HFFc6 (cell line): ENCODE data around the gene GPR149. TPM values are rescaled to one million over a fixed set of nuclear protein-coding genes. Genes with fewer than 3 reads are reported as not detected.

ENCODE experiments used
- DNase-seq: peaks from one replicate; pipeline ENCODE4 v3.0.0-alpha.2; 2018
- H3K27ac Mint-ChIP-seq: 2 replicates; pipeline ENCODE4 v1.8.0; 2020; ENCODE audit warnings: mild to moderate bottlenecking, mixed read lengths
- H3K27me3 Mint-ChIP-seq: 2 replicates; pipeline ENCODE4 v1.8.0; 2021; ENCODE audit warnings: mild to moderate bottlenecking, moderate library complexity, mixed read lengths; ENCODE audit not compliant: insufficient read depth
- H3K36me3 Mint-ChIP-seq: 2 replicates; pipeline ENCODE4 v1.8.0; 2021; ENCODE audit warnings: low read depth, mixed read lengths
- H3K4me1 Mint-ChIP-seq: 2 replicates; pipeline ENCODE4 v1.8.0; 2020; ENCODE audit warnings: low read depth, mixed read lengths
- H3K4me3 Mint-ChIP-seq: 2 replicates; pipeline ENCODE4 v1.8.0; 2020; ENCODE audit warnings: mild to moderate bottlenecking, moderate library complexity, mixed read lengths
- H3K9me3 Mint-ChIP-seq: 2 replicates; pipeline ENCODE4 v1.8.0; 2020; ENCODE audit warnings: mild to moderate bottlenecking, mixed read lengths
- CTCF ChIP-seq: fragments of 200-600 bp; sonication (generic); IDR thresholded peaks from 2 replicates; pipeline ENCODE4 v1.5.0; 2021; ENCODE audit warnings: antibody characterized with exemption, mild to moderate bottlenecking
- total RNA-seq, 6 experiments: library from RNA; stranded (reverse); fragmentation: NEBNext Ultra II Directional; extraction: Animal tissue kit (Norgen Biotek cat#: 25700); gene quantifications; 2 replicates in 1 of 6; 3 replicates in 5 of 6; pipeline ENCODE4 v1.2.3, GENCODE V29; 2021

Gene GPR149
- total RNA-seq, 6 experiments from 2014 or later: not detected

- DNase-seq: no peak
- Mint-ChIP-seq H3K4me3 (no peak overlapping the region), H3K36me3 (peaks cover 41% of the 10 kb centered on the region), H3K27me3 (no peaks in the 10 kb centered on the region), H3K4me1 (peaks cover 21% of the 10 kb centered on the region), H3K27ac (peak overlapping the region; percentile 33; the same call in 1 of the 2 replicates), H3K9me3 (no peaks in the 10 kb centered on the region)
- no peak for TF ChIP-seq CTCF
These were observed 125.1 kb downstream of the GPR149 start for GRCh38 chr3:154304936-154305335.

DNA sequence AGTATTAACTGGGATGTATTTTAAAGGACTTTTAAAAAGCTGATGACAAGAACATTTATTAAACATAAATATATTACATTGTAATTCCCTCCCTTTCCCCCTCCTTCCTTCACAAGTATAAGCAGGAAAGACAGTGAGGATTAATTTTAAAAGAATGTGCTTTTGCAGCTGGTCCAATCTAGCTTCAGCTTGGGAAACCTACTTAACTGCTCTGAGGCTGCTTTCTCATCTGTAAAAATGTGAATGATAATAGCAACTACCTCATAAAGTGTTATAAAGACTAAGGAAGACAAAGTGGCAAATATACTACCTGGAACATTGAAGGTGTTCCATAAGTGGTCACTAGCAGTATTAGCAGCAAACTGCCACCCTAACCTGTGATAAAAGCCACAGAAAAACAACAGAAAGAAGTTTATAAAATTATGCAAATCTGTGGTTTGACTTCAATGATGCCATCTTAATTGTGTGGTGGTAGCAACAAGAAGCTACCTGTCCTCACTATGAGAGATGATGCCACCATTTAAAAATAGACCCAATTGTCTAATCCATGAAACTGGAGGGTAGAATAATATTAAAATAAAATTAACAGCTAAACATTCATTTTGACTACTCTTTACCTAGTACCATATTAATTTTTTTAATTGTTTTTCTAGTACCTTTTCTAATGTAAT lies 125.7 kb downstream of the GPR149 start:
- peak; percentile 49 for DNase-seq
- Mint-ChIP-seq H3K4me1 (peaks cover 21% of the 10 kb centered on the region), H3K4me3 (no peak overlapping the region), H3K27ac (peak overlapping the region; percentile 64), H3K27me3 (no peaks in the 10 kb centered on the region), H3K36me3 (peaks cover 34% of the 10 kb centered on the region), H3K9me3 (no peaks in the 10 kb centered on the region)
- TF ChIP-seq CTCF: no peak

DNA sequence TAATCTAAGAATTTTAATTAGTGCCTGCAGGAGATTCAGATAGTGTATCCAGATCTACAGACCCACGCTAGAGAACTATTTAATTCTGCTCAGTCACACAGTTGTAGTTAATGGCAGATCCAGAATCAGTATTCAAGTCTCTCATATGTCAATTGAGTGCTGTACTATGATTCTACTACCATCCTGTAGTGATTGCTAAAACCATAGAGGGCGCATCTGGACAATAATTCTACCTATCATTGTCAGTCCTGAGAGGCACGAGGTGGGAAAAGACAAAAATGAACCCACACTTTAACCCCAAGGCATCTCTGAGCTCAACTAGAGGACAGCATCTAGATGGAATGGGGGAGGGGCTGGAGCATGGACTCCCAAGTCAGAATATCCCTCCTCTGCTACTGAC lies 128.4 kb downstream of the GPR149 start:
- no peak overlapping the region for H3K4me3 Mint-ChIP-seq
- peaks cover 10% of the 10 kb centered on the region for H3K4me1 Mint-ChIP-seq
- no peak for TF ChIP-seq CTCF
- H3K9me3 Mint-ChIP-seq: no peaks in the 10 kb centered on the region
- no peaks in the 10 kb centered on the region for H3K27me3 Mint-ChIP-seq
- H3K36me3 Mint-ChIP-seq: peaks cover 29% of the 10 kb centered on the region
- no peak overlapping the region for H3K27ac Mint-ChIP-seq
- no peak for DNase-seq

DNA sequence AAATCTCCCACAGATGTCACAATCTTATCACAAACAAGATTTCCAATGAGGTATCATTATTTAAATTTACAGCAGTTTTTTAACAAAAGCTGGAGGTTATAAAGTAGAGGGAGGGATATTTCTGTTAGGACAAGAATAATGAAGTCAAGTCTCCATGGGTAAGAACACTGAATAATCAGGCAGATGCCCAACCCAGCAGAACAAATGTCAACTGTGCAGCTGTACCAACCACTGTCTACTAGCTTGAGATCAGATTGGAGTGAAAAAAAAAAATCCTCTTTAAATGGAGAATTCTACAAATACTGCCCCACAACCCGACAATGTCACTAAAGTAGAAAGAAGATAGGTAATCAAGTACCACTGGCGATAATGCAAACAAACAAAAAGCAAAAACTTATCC lies 136.0 kb downstream of the GPR149 start:
- Mint-ChIP-seq H3K9me3 (no peaks in the 10 kb centered on the region), H3K27me3 (no peaks in the 10 kb centered on the region), H3K4me1 (no peaks in the 10 kb centered on the region), H3K36me3 (peaks cover 40% of the 10 kb centered on the region), H3K4me3 (no peak overlapping the region), H3K27ac (no peak overlapping the region)
- TF ChIP-seq CTCF: no peak
- DNase-seq: no peak

DNA sequence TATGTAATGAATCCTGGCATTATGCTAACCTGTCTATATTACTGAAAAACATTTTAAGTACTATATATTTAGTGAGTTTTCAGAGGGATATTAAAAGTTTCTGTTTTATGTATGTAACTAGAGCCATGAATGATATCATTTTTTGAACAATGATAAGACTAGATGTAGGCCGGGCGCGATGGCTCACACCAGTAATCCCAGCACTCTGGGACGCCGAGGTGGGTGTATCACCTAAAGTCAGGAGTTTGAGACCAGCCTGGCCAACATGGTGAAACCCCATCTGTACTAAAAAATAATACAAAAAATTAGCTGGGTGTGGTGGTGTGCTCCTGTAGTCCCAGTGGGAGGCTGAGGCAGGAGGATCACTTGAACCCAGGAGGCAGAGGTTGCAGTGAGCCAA lies 139.8 kb downstream of the GPR149 start:
- H3K4me3 Mint-ChIP-seq: no peak overlapping the region
- H3K4me1 Mint-ChIP-seq: no peaks in the 10 kb centered on the region
- DNase-seq: no peak
- no peaks in the 10 kb centered on the region for H3K27me3 Mint-ChIP-seq
- TF ChIP-seq CTCF: no peak
- H3K27ac Mint-ChIP-seq: no peak overlapping the region
- no peaks in the 10 kb centered on the region for H3K9me3 Mint-ChIP-seq
- H3K36me3 Mint-ChIP-seq: peaks cover 43% of the 10 kb centered on the region

Other genes with a start within 250 kb of the GPR149 start
- 10 to 100 TPM; 49.3 to 62.9 (median 55.7) TPM for gene DHX36, start 105.7 kb downstream of the GPR149 start, total RNA-seq